Measurements from ENCODE around the gene TMPRSS4. TPM values are rescaled to one million over a fixed set of nuclear protein-coding genes. Genes with fewer than 3 reads are reported as not detected.

The TMPRSS4 gene
- total and polyA plus RNA-seq, 4 donors, result 4.8 to 10.1 (median 8.7) TPM

GRCh38 chr11:118136801-118137200, 59.9 kb downstream of the TMPRSS4 start:
- Histone ChIP-seq H3K9me3 (ENCODE audit: control insufficient read depth in 4 of 4, insufficient read depth in 3 of 4, low read length in 3 of 4) (peaks cover 0 to 2% (median 0%) of the 10 kb centered on the region in 4 donors), H3K4me3 (no peak overlapping the region), H3K27me3 (ENCODE audit: control insufficient read depth in 3 of 3, insufficient read depth in 3 of 3, low read length in 2 of 3) (peaks cover 0 to 6% (median 0%) of the 10 kb centered on the region in 3 donors), H3K4me1 (ENCODE audit: control insufficient read depth in 5 of 5, insufficient read depth in 5 of 5, low read length in 5 of 5) (no peaks in the 10 kb centered on the region), H3K36me3 (ENCODE audit: control insufficient read depth in 4 of 4, insufficient read depth in 4 of 4, low read length in 4 of 4) (no peaks in the 10 kb centered on the region), H3K27ac (ENCODE audit: low read depth in 1 of 2, low read length in 1 of 2) (no peak overlapping the region), H3K9ac (ENCODE audit: insufficient read depth in 1 of 2, low read length in 2 of 2) (no peak overlapping the region)
- WGBS, 2 donors, result 78 to 84% methylated on average over 10 of the region's 10 CpGs
- DNase-seq (no peak), ATAC-seq (ENCODE audit: insufficient read depth, low FRiP score) (no peak)
- no peak for TF ChIP-seq CTCF (IDR thresholded peaks at IDR 0.05; ENCODE audit: control extremely low read depth, extremely low read depth)

DNA sequence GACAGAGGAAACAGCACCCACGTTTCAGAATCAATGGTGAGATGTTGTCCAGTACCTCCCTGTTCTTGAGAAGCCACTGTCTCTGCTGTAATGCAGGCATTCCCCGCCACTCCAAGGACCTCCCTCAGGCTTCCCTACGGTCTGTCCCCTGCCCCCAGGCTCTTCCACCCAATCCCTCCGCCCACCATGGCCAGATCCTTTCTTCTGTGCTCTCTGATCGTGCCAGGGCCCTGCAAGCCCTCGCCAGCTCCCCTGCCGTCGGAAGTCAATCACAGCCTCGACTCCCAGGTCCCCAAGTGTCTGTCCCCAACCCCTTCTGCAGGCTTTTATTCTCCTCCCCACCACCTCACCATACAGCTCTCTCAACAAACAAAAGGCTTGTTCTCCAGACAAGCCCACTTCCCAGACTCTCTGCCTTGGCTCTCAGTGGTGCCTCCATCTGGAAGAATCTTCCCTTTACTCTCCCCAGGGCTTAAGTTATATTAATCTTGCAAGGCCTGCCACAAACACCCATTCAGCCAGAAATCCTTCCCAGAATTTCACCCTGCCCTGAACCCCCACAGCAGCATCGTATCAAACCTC, 62.1 kb downstream of the TMPRSS4 start:
- no peaks in the 10 kb centered on the region for H3K36me3 ChIP-seq (ENCODE audit: control insufficient read depth in 4 of 4, insufficient read depth in 4 of 4, low read length in 4 of 4)
- peaks cover 0 to 10% (median 0%) of the 10 kb centered on the region in 3 donors for H3K27me3 ChIP-seq (ENCODE audit: control insufficient read depth in 3 of 3, insufficient read depth in 3 of 3, low read length in 2 of 3)
- peaks cover 0 to under 1% (median 0%) of the 10 kb centered on the region in 4 donors for H3K9me3 ChIP-seq (ENCODE audit: control insufficient read depth in 4 of 4, insufficient read depth in 3 of 4, low read length in 3 of 4)
- no peak for TF ChIP-seq CTCF (IDR thresholded peaks at IDR 0.05; ENCODE audit: control extremely low read depth, extremely low read depth)
- H3K9ac ChIP-seq (ENCODE audit: insufficient read depth in 1 of 2, low read length in 2 of 2), result no peak overlapping the region
- no peaks in the 10 kb centered on the region for H3K4me1 ChIP-seq (ENCODE audit: control insufficient read depth in 5 of 5, insufficient read depth in 5 of 5, low read length in 5 of 5)
- H3K4me3 ChIP-seq, result no peak overlapping the region
- 56 to 75% methylated on average over 10 of the region's 10 CpGs for WGBS, 2 donors
- DNase-seq, result no peak
- no peak for ATAC-seq (ENCODE audit: insufficient read depth, low FRiP score)
- no peak overlapping the region for H3K27ac ChIP-seq (ENCODE audit: low read depth in 1 of 2, low read length in 1 of 2)

DNA sequence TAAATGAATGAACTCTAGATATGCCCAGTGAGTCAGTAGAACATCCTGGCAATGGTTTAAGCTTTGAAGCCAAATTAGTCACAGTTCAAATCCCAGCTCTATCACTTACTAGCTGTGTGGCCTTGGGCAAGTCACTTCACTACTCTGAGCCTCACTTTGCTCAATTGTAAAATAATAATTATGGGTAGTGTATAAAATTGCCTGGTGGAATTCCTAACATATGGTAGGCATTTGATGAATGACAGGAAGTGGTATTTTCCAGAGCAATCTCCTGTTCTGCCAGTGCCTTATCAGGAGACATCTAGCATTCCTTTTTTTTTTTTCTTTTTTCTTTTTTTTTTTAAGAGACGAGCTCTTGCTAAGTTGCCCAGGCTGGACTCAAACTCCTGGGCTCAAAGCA, 62.7 kb downstream of the TMPRSS4 start:
- 21 to 71% methylated on average over 1 of the region's 1 CpG for WGBS, 2 donors
- no peak for ATAC-seq (ENCODE audit: insufficient read depth, low FRiP score)
- Histone ChIP-seq H3K27me3 (ENCODE audit: control insufficient read depth in 3 of 3, insufficient read depth in 3 of 3, low read length in 2 of 3) (peaks cover 0 to 10% (median 0%) of the 10 kb centered on the region in 3 donors), H3K4me1 (ENCODE audit: control insufficient read depth in 5 of 5, insufficient read depth in 5 of 5, low read length in 5 of 5) (no peaks in the 10 kb centered on the region), H3K9me3 (ENCODE audit: control insufficient read depth in 4 of 4, insufficient read depth in 3 of 4, low read length in 3 of 4) (no peaks in the 10 kb centered on the region), H3K4me3 (no peak overlapping the region), H3K36me3 (ENCODE audit: control insufficient read depth in 4 of 4, insufficient read depth in 4 of 4, low read length in 4 of 4) (no peaks in the 10 kb centered on the region), H3K9ac (ENCODE audit: insufficient read depth in 1 of 2, low read length in 2 of 2) (no peak overlapping the region), H3K27ac (ENCODE audit: low read depth in 1 of 2, low read length in 1 of 2) (no peak overlapping the region)
- no peak for TF ChIP-seq CTCF (IDR thresholded peaks at IDR 0.05; ENCODE audit: control extremely low read depth, extremely low read depth)
- DNase-seq, result no peak

DNA sequence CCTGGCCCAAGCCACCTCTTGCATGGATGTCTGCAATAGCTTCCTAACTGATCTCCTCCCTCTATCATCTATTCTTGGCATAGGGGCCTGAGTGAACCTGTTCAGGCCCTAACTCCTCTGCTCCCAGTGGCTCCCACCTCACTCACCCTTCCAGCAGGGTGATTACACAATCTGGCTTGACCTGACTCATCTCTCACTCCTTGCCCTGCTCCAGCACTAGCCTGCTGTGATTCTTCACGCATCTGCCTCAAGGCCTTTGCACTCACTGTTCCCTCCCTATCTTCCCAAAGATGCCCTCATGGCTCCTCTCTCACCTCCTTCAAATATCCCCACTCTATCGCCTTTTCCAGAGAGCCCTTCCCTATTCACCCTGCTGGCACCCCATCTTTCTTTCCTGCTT, 65.2 kb downstream of the TMPRSS4 start:
- WGBS, 2 donors, result 54 to 61% methylated on average over 2 of the region's 2 CpGs
- Histone ChIP-seq H3K27ac (ENCODE audit: low read depth in 1 of 2, low read length in 1 of 2) (no peak overlapping the region), H3K36me3 (ENCODE audit: control insufficient read depth in 4 of 4, insufficient read depth in 4 of 4, low read length in 4 of 4) (no peaks in the 10 kb centered on the region), H3K4me1 (ENCODE audit: control insufficient read depth in 5 of 5, insufficient read depth in 5 of 5, low read length in 5 of 5) (no peaks in the 10 kb centered on the region), H3K9me3 (ENCODE audit: control insufficient read depth in 4 of 4, insufficient read depth in 3 of 4, low read length in 3 of 4) (no peaks in the 10 kb centered on the region), H3K9ac (ENCODE audit: insufficient read depth in 1 of 2, low read length in 2 of 2) (no peak overlapping the region), H3K27me3 (ENCODE audit: control insufficient read depth in 3 of 3, insufficient read depth in 3 of 3, low read length in 2 of 3) (peaks cover 0 to 10% (median 0%) of the 10 kb centered on the region in 3 donors), H3K4me3 (no peak overlapping the region)
- DNase-seq, result no peak
- no peak for ATAC-seq (ENCODE audit: insufficient read depth, low FRiP score)
- TF ChIP-seq CTCF (IDR thresholded peaks at IDR 0.05; ENCODE audit: control extremely low read depth, extremely low read depth), result no peak
